Measurements from ENCODE around the gene DVL2. TPM values are rescaled to one million over a fixed set of nuclear protein-coding genes. Genes with fewer than 3 reads are reported as not detected.
A peak's percentile ranks its signal among the peaks of the same experiment; 100 is the strongest.

The DVL2 gene
- total RNA-seq, 3 donors from 2014 or later = 62.9 to 65.3 (median 63.2) TPM

DNA sequence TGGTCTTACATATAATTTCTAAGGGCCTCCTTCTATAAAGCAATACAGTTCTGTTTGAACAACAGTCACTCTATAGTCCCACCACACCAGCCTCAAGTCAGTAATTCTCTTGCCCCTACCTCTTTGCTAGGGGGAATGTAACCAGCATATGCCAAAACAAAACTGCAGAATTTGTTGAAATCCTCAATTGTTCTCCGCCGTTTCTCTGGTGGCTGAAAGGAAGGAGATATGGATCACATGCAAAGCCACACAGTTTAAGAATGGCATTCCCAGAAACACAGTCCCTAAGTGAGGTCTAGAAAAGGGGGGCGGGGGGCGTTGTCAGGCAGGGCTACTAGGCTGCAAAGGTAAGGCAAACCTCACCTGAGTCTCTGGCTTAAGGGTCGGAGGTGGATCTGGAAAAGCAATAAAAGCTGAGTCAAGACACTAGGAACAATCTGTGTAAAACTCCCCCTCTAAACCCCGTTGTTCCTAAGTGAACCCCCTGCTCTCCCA, 3.0 kb upstream of the DVL2 start:
- Mint-ChIP-seq H3K27me3 (ENCODE audit: low read depth) (no peaks in the 10 kb centered on the region), H3K4me1 (ENCODE audit: low read depth) (peaks cover 65% of the 10 kb centered on the region), H3K4me3 (peak overlapping the region; percentile 98), H3K36me3 (ENCODE audit: insufficient read depth) (peaks cover 21% of the 10 kb centered on the region), H3K9me3 (no peaks in the 10 kb centered on the region)
- no peak for ATAC-seq
- DNase-seq = no peak

DNA sequence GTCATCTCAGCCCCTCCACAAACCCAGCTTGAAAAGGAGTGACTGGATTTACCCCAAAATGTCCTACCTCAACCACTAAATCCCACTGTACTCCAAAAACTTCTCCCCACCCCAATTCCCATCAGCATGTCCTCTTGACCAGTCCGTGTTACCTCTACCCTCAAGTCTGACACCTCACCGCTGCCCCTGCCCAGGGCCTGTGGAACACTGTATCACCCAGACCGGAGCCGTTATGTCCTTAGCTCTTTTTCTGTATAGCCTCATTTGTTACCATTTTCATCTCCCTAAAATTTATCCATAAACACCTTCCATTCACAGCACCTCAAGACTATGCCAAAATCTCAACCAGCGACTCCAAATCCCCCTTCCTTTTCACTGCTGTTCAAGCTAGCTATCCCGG, 2.5 kb upstream of the DVL2 start:
- H3K27me3 Mint-ChIP-seq (ENCODE audit: low read depth) = no peaks in the 10 kb centered on the region
- peak overlapping the region; percentile 98 for H3K4me3 Mint-ChIP-seq

DNA sequence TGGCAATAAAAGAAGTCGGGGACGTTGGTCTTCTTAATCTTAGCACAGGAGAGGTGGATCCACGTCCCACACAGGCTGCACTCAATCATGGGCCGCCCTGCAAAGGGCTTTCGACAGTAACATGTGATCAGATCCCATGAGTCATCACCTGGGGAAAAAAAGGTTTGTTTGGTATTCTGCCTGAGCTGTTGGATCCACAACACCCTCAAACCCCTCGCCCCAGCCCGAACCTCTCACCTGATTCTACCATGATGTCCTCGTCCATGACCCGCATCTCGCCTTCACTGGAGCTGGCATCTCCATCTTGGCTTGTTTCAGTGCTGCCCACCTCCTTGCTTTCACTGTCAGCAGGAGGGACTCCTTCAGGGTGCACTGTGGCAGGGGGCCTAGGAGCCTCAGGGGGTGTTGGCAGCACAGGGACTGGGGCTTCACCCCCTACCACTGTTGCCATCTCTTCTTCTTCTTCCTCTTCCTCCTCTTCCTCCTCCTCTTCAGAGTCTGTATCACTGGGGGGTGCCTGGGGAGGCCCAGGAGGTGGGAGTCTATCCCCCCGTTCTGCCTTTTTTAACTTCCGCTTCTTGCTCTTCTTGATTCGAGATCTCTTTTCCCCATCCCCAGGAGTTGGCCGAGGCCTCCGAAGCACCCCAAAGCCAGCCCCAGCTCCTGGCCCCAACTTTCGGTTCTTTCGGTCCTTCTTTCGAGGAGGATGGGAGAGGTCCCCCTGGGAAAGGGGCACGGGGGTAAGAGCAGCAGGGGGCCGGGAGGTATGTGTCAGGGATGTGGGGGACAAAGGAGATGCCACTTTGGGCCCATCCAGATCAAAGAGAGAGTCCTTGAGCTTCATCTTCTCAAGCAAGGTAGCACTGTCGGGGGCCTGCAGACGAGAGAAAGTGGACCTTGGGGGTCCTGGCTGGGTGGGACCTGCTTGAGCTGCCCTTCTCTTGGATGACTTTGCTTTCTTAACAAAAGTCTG, 1.7 kb upstream of the DVL2 start:
- Mint-ChIP-seq H3K36me3 (ENCODE audit: insufficient read depth) (peaks cover 16% of the 10 kb centered on the region), H3K4me3 (peak overlapping the region; percentile 98), H3K9me3 (no peaks in the 10 kb centered on the region), H3K27me3 (ENCODE audit: low read depth) (no peaks in the 10 kb centered on the region), H3K4me1 (ENCODE audit: low read depth) (peaks cover 59% of the 10 kb centered on the region)
- no peak for ATAC-seq
- no peak for DNase-seq

More for the DNA sequence above, 2.5 kb upstream of the DVL2 start:
- Mint-ChIP-seq H3K36me3 (ENCODE audit: insufficient read depth) (peaks cover 21% of the 10 kb centered on the region), H3K9me3 (no peaks in the 10 kb centered on the region), H3K4me1 (ENCODE audit: low read depth) (peaks cover 65% of the 10 kb centered on the region)
- no peak for DNase-seq
- no peak for ATAC-seq

DNA sequence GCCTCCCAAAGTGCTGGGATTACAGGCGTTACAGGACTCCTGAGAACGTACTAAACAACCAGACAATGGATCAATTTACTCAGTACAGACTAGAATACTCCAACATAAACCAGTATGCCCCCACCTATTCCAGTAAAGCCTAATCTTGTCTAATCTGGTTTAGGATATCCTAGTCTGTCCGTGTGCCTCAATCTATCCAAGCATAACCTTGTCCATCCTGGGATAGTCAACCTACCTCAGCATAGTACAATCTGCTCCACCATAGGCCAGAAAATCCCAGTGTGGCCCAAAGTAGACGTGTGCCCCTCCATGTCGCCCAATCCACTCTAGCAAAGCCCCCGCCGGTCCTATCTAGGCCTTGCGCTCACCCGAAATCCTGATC, 625 bp downstream of the DVL2 start:
- no peaks in the 10 kb centered on the region for H3K9me3 Mint-ChIP-seq
- ATAC-seq (peak; percentile 5 to 12), DNase-seq (no peak)
- no peaks in the 10 kb centered on the region for H3K27me3 Mint-ChIP-seq (ENCODE audit: low read depth)
- peak overlapping the region; percentile 91 for H3K4me3 Mint-ChIP-seq
- H3K4me1 Mint-ChIP-seq (ENCODE audit: low read depth) = peaks cover 49% of the 10 kb centered on the region
- peaks cover 26% of the 10 kb centered on the region for H3K36me3 Mint-ChIP-seq (ENCODE audit: insufficient read depth)

DNA sequence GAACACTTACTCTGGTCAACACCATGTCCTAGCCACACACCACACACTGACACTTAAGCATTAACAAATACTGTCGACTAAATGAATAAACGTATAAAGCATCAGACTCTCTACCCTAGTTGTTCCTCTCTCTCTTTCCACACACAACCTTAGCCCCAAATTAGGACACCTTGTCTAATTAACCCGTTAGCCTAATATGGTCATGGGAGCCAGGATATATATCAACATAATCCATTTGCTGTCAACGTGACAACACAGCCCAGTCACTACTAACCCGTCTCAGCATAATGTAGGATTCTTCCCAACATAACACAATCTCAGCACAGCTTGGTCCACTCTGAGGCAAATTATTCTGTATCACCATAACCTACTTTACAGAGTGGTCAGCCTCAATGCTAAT, 2.2 kb downstream of the DVL2 start:
- no peaks in the 10 kb centered on the region for H3K9me3 Mint-ChIP-seq
- peaks cover 52% of the 10 kb centered on the region for H3K4me1 Mint-ChIP-seq (ENCODE audit: low read depth)
- H3K27me3 Mint-ChIP-seq (ENCODE audit: low read depth) = no peaks in the 10 kb centered on the region
- no peak for ATAC-seq
- DNase-seq = no peak
- peak overlapping the region; percentile 91 for H3K4me3 Mint-ChIP-seq
- peaks cover 31% of the 10 kb centered on the region for H3K36me3 Mint-ChIP-seq (ENCODE audit: insufficient read depth)

DNA sequence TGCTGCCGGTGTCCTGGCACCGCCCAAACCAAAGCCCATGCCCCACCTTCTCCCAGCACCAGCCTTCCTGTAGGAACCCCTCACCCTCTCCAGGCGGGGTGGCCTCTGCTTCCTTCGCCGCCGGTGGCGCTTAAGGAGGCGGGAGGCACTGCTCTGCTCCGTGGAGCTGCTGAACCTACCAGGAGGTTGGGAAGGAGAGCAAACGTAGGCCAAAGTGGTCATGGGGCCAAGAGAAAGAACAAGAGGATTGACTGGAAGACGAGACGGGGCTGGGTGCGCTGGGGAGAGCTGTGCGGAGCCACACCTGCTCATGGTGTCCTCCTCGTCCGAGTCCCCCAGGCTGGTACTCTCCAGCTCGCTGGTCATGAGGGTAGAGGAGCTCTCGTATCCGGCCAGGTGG, 4.8 kb downstream of the DVL2 start:
- Mint-ChIP-seq H3K27me3 (ENCODE audit: low read depth) (no peaks in the 10 kb centered on the region), H3K36me3 (ENCODE audit: insufficient read depth) (peaks cover 19% of the 10 kb centered on the region), H3K4me3 (no peak overlapping the region), H3K4me1 (ENCODE audit: low read depth) (peaks cover 29% of the 10 kb centered on the region), H3K9me3 (no peaks in the 10 kb centered on the region)
- no peak for ATAC-seq
- no peak for DNase-seq

DNA sequence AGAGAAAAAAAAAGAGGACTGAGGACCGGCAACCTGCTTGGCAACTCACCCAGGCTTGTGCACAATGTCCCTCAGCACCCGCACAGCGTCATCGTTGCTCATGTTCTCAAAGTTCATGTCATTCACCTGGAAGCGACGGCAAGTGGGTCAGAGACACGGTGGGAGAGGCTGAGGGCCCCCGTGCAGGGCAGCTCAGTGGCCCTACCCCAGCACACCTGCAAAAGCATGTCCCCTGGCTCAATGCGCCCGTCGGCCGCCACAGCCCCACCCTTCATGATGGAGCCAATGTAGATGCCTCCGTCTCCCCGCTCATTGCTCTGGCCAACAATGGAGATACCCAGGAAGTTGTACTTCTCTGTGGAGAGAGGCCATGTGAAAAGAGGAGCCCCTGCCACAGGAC, 5.4 kb downstream of the DVL2 start:
- Mint-ChIP-seq H3K36me3 (ENCODE audit: insufficient read depth) (peaks cover 21% of the 10 kb centered on the region), H3K9me3 (no peaks in the 10 kb centered on the region), H3K27me3 (ENCODE audit: low read depth) (no peaks in the 10 kb centered on the region), H3K4me3 (no peak overlapping the region), H3K4me1 (ENCODE audit: low read depth) (peaks cover 28% of the 10 kb centered on the region)
- DNase-seq = no peak
- ATAC-seq = no peak

DNA sequence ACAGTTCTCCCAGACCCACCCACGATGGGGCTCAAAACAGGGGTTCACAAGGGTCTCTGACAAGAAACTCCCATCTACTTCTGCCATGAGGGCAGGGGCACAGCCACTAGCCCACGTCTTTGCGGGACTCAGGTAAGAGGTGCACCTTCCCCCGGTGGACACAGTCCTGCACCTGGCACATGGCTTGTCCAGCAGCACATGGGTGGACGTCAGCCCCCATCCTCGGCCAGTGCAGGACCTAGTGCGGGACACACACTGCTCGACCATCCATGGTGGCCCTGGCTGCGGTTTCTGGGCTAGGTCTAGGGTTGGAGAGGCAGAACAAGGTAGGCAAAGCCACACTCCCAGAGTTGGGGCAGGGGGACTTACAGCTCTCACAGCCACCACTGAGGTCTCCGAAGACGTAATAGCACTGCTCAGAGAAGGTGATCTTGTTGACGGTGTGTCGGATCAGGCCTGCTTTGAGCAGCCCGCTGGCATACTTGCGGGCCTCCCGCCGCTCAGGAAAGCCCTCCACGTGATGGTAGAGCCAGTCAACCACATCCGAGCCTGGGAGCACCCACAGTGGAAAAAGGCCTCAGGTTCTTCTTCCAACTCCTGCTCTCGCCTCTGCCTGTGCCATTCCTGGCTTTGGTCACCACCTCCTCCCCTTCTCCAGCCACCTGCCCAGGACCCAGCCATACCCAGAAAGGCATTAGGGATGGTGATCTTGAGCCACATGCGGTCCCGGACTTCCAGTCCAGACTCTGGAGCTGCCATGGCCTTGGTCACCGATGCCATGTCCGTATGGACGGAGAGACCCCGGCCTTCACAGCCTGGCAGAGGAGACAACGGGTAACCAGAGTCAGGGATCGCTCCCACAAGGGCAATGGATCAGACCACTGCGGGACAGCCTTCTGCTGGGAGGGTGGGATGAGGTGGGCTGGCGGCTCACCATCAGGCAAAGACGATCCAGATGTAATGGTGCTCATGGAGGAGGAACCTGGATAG, 7.3 kb downstream of the DVL2 start:
- Mint-ChIP-seq H3K36me3 (ENCODE audit: insufficient read depth) (peaks cover 29% of the 10 kb centered on the region), H3K27me3 (ENCODE audit: low read depth) (no peaks in the 10 kb centered on the region), H3K4me3 (no peak overlapping the region), H3K9me3 (no peaks in the 10 kb centered on the region), H3K4me1 (ENCODE audit: low read depth) (peaks cover 12% of the 10 kb centered on the region)
- DNase-seq = no peak
- no peak for ATAC-seq

DNA sequence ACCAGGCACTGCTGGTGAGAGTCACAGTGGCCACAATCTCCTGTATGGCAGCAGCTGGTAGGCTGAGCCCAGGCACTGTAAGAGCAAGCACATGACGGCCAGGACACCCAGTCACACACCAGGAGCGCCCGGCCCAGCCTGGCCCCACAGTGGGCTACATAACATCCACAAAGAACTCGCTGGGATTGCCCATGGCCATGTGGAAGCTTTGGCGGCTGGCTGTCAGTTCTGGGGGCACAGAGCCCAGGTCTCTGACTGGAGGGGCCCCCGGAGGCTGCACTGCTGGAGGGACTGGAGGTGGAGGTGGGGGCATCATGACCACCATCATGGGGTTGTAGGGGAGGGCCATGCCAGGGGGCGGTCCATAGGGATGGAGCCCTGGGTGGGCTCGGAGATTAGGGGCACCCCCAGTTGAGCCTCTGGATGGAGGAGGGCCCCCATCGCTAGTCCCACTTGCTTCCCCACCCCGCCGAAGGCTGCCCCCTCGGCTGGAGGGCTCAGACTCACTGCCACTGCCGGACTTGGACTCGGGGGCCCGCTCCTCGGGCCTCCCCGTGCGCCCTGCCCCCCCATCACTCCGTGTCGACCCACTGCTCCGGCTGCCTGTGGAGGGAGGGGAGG, 8.5 kb downstream of the DVL2 start:
- Mint-ChIP-seq H3K27me3 (ENCODE audit: low read depth) (no peaks in the 10 kb centered on the region), H3K4me1 (ENCODE audit: low read depth) (peaks cover 15% of the 10 kb centered on the region), H3K9me3 (no peaks in the 10 kb centered on the region), H3K4me3 (no peak overlapping the region), H3K36me3 (ENCODE audit: insufficient read depth) (peaks cover 30% of the 10 kb centered on the region)
- ATAC-seq (no peak), DNase-seq (no peak)

DNA sequence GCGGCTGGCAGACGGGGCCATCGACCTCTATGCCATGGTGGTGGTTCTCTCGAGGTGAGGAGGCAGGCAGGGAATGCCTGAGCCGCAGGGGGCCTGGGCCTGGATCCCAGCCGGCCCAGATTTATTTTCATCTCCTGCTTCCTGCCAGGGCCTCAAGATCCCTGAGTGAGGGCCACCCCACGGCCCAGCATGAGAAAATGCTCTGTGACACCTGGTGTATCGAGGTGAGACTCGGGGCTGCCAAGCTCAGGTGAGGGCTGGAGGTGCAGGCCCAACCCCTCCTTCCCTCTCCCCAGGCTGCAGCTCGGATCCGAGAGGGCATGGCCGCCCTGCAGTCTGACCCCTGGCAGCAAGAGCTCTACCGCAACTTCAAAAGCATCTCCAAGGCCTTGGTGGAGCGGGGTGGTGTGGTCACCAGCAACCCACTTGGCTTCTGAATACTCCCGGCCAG, 9.6 kb downstream of the DVL2 start:
- no peaks in the 10 kb centered on the region for H3K9me3 Mint-ChIP-seq
- no peak for ATAC-seq
- no peak overlapping the region for H3K4me3 Mint-ChIP-seq
- H3K4me1 Mint-ChIP-seq (ENCODE audit: low read depth) = peaks cover 20% of the 10 kb centered on the region
- DNase-seq = no peak
- H3K36me3 Mint-ChIP-seq (ENCODE audit: insufficient read depth) = peaks cover 26% of the 10 kb centered on the region
- H3K27me3 Mint-ChIP-seq (ENCODE audit: low read depth) = no peaks in the 10 kb centered on the region

DNA sequence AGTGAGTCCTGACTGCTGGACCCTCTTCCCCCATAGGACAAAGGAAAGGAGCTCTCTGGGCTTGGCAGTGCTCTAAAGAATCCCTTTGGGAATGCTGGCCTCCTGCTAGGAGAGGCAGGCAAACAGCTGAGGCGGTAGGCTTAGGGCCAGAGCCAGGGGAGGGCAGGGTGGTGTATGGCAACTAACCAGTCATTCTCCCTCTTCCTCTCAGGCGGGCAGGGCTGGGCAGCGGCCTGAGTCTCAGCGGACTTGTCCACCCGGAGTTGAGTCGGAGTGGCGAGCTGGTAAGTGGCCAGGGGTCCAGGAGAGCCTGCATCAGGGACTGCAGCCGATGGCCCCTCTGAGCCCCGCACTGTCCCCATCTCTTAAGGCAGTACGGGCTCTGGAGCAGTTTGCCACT, 10.2 kb downstream of the DVL2 start:
- ATAC-seq = no peak
- no peak for DNase-seq
- H3K9me3 Mint-ChIP-seq = no peaks in the 10 kb centered on the region
- H3K4me3 Mint-ChIP-seq = no peak overlapping the region
- H3K4me1 Mint-ChIP-seq (ENCODE audit: low read depth) = peaks cover 26% of the 10 kb centered on the region
- peaks cover 24% of the 10 kb centered on the region for H3K36me3 Mint-ChIP-seq (ENCODE audit: insufficient read depth)
- H3K27me3 Mint-ChIP-seq (ENCODE audit: low read depth) = no peaks in the 10 kb centered on the region

DNA sequence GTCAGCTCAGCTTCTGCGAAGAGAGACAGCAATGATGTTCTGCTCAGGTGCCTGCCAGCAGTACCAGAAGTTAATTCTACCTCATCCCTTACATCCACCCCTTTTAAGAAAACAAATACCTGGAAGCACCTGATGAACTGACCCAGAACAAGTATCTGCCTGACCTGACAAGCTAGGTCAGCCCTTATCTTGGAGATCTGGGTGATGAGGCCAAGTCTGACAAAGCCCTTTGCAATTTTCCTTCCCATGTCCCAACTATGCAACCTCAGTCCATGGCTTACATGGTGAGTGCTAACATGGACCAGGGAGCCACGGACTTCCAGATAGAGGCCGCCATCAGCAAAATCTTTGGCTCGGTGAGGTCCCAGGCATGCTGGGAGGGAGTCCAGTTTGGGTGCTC, 10.9 kb downstream of the DVL2 start:
- no peak for DNase-seq
- Mint-ChIP-seq H3K4me3 (no peak overlapping the region), H3K4me1 (ENCODE audit: low read depth) (peaks cover 32% of the 10 kb centered on the region), H3K36me3 (ENCODE audit: insufficient read depth) (peaks cover 20% of the 10 kb centered on the region), H3K27me3 (ENCODE audit: low read depth) (no peaks in the 10 kb centered on the region), H3K9me3 (no peaks in the 10 kb centered on the region)
- no peak for ATAC-seq

DNA sequence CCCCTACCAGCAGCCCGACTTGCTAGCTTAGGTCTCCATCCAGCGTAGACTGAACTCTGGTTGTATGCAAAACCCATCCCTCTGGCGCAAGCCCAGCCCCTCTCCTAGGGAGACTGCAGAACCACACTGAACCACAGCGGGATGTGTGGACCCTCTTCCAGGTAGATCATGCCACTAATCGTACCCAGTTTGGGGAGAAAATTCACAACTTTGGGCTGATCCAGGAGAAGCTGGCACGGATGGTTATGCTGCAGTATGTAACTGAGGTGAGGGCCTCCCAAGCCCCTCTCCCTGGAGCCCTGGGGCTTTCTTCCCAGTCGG, 11.4 kb downstream of the DVL2 start:
- H3K27me3 Mint-ChIP-seq (ENCODE audit: low read depth) = no peaks in the 10 kb centered on the region
- peaks cover 17% of the 10 kb centered on the region for H3K36me3 Mint-ChIP-seq (ENCODE audit: insufficient read depth)
- DNase-seq = no peak
- H3K4me1 Mint-ChIP-seq (ENCODE audit: low read depth) = peaks cover 33% of the 10 kb centered on the region
- no peak overlapping the region for H3K4me3 Mint-ChIP-seq
- H3K9me3 Mint-ChIP-seq = no peaks in the 10 kb centered on the region
- ATAC-seq = no peak
